H1 (cell line): ENCODE data around the gene VIPR2. TPM values are rescaled to one million over a fixed set of nuclear protein-coding genes. Genes with fewer than 3 reads are reported as not detected.

Source experiments
- CEBPB ChIP-seq: IDR thresholded peaks from 2 replicates; pipeline ENCODE4 v1.6.1; 2012; ENCODE audit warnings: low read depth, low read length
- CREB1 ChIP-seq: IDR thresholded peaks from 2 replicates; pipeline ENCODE4 v1.6.1; 2012; ENCODE audit warnings: inconsistent platforms
- EP300 ChIP-seq, 2 experiments: IDR thresholded peaks; 1 replicate in 1 of 2; 2 replicates in 1 of 2; pipeline ENCODE4 v1.6.1; 2011 to 2012; ENCODE audit warnings: low read depth in 2 of 2, low read length in 2 of 2, mild to moderate bottlenecking in 2 of 2, borderline replicate concordance in 1 of 2, inconsistent platforms in 1 of 2, moderate library complexity in 1 of 2
- EZH2 ChIP-seq: fragments of 200-600 bp; sonication (generic); IDR thresholded peaks from 2 replicates; pipeline ENCODE4 v1.7.1; 2012; ENCODE audit warnings: low read depth, mild to moderate bottlenecking, moderate library complexity, low read length, inconsistent platforms; ENCODE audit not compliant: severe bottlenecking
- PHF8 ChIP-seq: fragments of 200-600 bp; sonication (generic); conservative IDR thresholded peaks from 2 replicates; pipeline ENCODE4 v1.7.1; 2012; ENCODE audit warnings: low read depth, mild to moderate bottlenecking, inconsistent platforms, low read length, moderate library complexity
- SUZ12 ChIP-seq: fragments of 200-600 bp; sonication (generic); IDR thresholded peaks from 2 replicates; pipeline ENCODE4 v1.6.1; 2012; ENCODE audit warnings: mild to moderate bottlenecking, inconsistent platforms, low read length, moderate library complexity, mixed read lengths
- polyA plus RNA-seq, 7 experiments: library from polyadenylated mRNA; depleted of rRNA in 3 of 7; stranded (reverse) in 5 of 7; unstranded in 2 of 7; fragments of >200 nt in 5 of 7; fragments of 200-250 nt in 2 of 7; gene quantifications; 1 replicate in 5 of 7; 2 replicates in 1 of 7; 4 replicates in 1 of 7; pipeline versions ENCODE4 v1.2.1 to v1.2.3, GENCODE V29; 2011 to 2013; ENCODE audit warnings: missing spikeins in 2 of 7, mixed read lengths in 2 of 7
- total RNA-seq: library from RNA; stranded (reverse); fragmentation: NEBNext Ultra II Directional; extraction: Animal tissue kit (Norgen Biotek cat#: 25700); gene quantifications from 2 replicates; pipeline ENCODE4 v1.2.1, GENCODE V29; 2021
- TF ChIP-seq, protein P1 (sequence below): fragments of 300-600 bp; sonication (generic); IDR thresholded peaks from 2 replicates; pipeline ENCODE4 v1.7.1; 2012; ENCODE audit warnings: low read length, moderate library complexity, mild to moderate bottlenecking, inconsistent platforms; ENCODE audit not compliant: insufficient replicate concordance

The VIPR2 gene
- total and polyA plus RNA-seq, 2 of the 8 experiments (the other 6 are each of a cell fraction or from before 2014, with no cell fraction given), result 2.4 to 6.3 TPM

- TF ChIP-seq, protein P1, sequence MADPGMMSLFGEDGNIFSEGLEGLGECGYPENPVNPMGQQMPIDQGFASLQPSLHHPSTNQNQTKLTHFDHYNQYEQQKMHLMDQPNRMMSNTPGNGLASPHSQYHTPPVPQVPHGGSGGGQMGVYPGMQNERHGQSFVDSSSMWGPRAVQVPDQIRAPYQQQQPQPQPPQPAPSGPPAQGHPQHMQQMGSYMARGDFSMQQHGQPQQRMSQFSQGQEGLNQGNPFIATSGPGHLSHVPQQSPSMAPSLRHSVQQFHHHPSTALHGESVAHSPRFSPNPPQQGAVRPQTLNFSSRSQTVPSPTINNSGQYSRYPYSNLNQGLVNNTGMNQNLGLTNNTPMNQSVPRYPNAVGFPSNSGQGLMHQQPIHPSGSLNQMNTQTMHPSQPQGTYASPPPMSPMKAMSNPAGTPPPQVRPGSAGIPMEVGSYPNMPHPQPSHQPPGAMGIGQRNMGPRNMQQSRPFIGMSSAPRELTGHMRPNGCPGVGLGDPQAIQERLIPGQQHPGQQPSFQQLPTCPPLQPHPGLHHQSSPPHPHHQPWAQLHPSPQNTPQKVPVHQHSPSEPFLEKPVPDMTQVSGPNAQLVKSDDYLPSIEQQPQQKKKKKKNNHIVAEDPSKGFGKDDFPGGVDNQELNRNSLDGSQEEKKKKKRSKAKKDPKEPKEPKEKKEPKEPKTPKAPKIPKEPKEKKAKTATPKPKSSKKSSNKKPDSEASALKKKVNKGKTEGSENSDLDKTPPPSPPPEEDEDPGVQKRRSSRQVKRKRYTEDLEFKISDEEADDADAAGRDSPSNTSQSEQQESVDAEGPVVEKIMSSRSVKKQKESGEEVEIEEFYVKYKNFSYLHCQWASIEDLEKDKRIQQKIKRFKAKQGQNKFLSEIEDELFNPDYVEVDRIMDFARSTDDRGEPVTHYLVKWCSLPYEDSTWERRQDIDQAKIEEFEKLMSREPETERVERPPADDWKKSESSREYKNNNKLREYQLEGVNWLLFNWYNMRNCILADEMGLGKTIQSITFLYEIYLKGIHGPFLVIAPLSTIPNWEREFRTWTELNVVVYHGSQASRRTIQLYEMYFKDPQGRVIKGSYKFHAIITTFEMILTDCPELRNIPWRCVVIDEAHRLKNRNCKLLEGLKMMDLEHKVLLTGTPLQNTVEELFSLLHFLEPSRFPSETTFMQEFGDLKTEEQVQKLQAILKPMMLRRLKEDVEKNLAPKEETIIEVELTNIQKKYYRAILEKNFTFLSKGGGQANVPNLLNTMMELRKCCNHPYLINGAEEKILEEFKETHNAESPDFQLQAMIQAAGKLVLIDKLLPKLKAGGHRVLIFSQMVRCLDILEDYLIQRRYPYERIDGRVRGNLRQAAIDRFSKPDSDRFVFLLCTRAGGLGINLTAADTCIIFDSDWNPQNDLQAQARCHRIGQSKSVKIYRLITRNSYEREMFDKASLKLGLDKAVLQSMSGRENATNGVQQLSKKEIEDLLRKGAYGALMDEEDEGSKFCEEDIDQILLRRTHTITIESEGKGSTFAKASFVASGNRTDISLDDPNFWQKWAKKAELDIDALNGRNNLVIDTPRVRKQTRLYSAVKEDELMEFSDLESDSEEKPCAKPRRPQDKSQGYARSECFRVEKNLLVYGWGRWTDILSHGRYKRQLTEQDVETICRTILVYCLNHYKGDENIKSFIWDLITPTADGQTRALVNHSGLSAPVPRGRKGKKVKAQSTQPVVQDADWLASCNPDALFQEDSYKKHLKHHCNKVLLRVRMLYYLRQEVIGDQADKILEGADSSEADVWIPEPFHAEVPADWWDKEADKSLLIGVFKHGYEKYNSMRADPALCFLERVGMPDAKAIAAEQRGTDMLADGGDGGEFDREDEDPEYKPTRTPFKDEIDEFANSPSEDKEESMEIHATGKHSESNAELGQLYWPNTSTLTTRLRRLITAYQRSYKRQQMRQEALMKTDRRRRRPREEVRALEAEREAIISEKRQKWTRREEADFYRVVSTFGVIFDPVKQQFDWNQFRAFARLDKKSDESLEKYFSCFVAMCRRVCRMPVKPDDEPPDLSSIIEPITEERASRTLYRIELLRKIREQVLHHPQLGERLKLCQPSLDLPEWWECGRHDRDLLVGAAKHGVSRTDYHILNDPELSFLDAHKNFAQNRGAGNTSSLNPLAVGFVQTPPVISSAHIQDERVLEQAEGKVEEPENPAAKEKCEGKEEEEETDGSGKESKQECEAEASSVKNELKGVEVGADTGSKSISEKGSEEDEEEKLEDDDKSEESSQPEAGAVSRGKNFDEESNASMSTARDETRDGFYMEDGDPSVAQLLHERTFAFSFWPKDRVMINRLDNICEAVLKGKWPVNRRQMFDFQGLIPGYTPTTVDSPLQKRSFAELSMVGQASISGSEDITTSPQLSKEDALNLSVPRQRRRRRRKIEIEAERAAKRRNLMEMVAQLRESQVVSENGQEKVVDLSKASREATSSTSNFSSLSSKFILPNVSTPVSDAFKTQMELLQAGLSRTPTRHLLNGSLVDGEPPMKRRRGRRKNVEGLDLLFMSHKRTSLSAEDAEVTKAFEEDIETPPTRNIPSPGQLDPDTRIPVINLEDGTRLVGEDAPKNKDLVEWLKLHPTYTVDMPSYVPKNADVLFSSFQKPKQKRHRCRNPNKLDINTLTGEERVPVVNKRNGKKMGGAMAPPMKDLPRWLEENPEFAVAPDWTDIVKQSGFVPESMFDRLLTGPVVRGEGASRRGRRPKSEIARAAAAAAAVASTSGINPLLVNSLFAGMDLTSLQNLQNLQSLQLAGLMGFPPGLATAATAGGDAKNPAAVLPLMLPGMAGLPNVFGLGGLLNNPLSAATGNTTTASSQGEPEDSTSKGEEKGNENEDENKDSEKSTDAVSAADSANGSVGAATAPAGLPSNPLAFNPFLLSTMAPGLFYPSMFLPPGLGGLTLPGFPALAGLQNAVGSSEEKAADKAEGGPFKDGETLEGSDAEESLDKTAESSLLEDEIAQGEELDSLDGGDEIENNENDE, result no peak
- TF ChIP-seq CREB1, result no peak
- no peak for TF ChIP-seq EZH2
- TF ChIP-seq PHF8, result no peak
- TF ChIP-seq CEBPB, result no peak
- TF ChIP-seq SUZ12, result no peak
- no peak for TF ChIP-seq EP300 (IDR thresholded peaks at IDR 0.05; ENCODE audit: borderline replicate concordance in 1 of 2, low read depth in 2 of 2, low read length in 2 of 2)
These were observed 78.7 kb downstream of the VIPR2 start (continued) for GRCh38 chr7:159065852-159066480.
